Heart left ventricle (tissue), 13 donors: Measurements from ENCODE around the gene DAAM1.

Source experiments
- POLR2A ChIP-seq, 2 donors: fragments of 450-650 bp; IDR thresholded peaks; one replicate each; pipeline ENCODE4 v1.6.1; 2017; ENCODE audit warnings: antibody characterized with exemption in 2 of 2, mild to moderate bottlenecking in 2 of 2, moderate library complexity in 2 of 2
- TF ChIP-seq, protein P1 (sequence below), 12 donors: fragments of 200-600 bp; sonication (generic) in 4 of 12; IDR thresholded peaks; one replicate each; pipeline versions ENCODE4 v1.5.0 to v1.8.0; 2018 to 2022; ENCODE audit warnings: antibody characterized with exemption in 12 of 12, mild to moderate bottlenecking in 5 of 12
- donor health status: ischemic (EF 13 %, LVEDD 7.1; RV severe dilation, severe dysfunction).
- donor health status: DM: no; HTN: yes; CAD: no.
- donor health status: DM: no; HTN: no; CAD: no.
- donor health status: ischemic (EF 25% LVEDD 6.9; RV normal size, moderate dysfunction).
- donor health status: ischemic (EF 25% LVEDD 5.7; RV mildly dilated, moderate dysfunction).
- donor health status: ischemic (EF 35%, LVEDD 5.7; RV mildly dilated, moderate dysfunction).
- donor health status: nonischemic (EF 11% LVEDD 7.7; RV severe dilation, severe dysfunction).
- donor health status: DM: yes; HTN: yes; CAD: no.
- donor health status: PGD.
- donor health status: ischemic (EF 29% LVEDD 5.4; RV normal size, mild dysfunction).
- donor health status: nonischemic (EF 23%, LVEDD 6.1; RV moderate dilation, normal function).

DNA sequence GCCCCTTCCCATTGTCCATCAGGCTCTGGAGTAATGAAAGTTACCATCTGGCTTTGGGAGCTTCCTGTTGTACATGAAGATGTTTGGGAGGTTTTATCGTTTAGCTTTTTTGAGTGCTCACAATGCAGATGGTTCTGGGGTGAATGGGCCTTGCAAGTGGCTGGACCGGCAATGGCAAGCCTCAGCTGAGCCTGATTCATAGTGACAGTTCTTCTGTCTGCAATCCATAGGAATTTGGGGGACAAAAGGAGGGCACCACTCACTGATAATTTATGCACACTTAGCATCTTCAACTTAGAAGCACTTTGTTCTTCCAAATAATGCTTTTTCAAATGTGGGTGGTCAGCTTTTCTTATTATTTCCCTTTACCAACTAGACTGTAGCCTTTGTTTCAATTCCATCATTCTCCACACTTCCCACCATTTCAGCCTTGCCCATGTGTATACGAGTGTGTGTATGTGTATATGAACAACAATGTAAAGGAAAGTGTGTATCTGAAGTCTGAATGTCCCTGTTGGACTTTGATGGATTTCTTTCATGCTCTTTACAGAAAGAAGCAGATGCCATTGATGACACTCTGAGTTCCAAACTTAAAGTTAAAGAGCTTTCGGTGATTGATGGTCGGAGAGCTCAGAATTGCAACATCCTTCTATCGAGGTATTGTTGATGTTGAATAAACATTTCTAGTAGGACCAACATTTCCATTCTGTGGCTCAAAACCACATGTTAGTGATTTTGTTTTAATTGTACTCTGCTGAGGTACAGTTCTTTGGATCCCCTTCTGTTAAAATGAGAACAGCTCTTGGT, 151.3 kb downstream of the DAAM1 start:
- TF ChIP-seq, protein P1, sequence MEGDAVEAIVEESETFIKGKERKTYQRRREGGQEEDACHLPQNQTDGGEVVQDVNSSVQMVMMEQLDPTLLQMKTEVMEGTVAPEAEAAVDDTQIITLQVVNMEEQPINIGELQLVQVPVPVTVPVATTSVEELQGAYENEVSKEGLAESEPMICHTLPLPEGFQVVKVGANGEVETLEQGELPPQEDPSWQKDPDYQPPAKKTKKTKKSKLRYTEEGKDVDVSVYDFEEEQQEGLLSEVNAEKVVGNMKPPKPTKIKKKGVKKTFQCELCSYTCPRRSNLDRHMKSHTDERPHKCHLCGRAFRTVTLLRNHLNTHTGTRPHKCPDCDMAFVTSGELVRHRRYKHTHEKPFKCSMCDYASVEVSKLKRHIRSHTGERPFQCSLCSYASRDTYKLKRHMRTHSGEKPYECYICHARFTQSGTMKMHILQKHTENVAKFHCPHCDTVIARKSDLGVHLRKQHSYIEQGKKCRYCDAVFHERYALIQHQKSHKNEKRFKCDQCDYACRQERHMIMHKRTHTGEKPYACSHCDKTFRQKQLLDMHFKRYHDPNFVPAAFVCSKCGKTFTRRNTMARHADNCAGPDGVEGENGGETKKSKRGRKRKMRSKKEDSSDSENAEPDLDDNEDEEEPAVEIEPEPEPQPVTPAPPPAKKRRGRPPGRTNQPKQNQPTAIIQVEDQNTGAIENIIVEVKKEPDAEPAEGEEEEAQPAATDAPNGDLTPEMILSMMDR (IDR thresholded peaks at IDR 0.05), result no peak
- no peak for TF ChIP-seq POLR2A (IDR thresholded peaks at IDR 0.05)
